H1 (cell line): ENCODE results near the gene KRT13. TPM values are rescaled to one million over a fixed set of nuclear protein-coding genes. Genes with fewer than 3 reads are reported as not detected.
A peak's percentile ranks its signal among the peaks of the same experiment; 100 is the strongest.

Source experiments
- CTCF ChIA-PET: fragments of 300-600 bp; sonication (Branson Sonifier 250); formaldehyde crosslinking; loops from one replicate; lab custom pipeline; 2021; ENCODE audit not compliant: partially characterized antibody; lab: Charles Lee
- POLR2A ChIA-PET: fragments of 300-600 bp; sonication (Branson Sonifier 250); formaldehyde crosslinking; loops from one replicate; lab custom pipeline; 2021; ENCODE audit warnings: inconsistent platforms; ENCODE audit not compliant: partially characterized antibody; lab: Charles Lee
- DNase-seq, 2 experiments: peaks; one replicate each; pipeline versions ENCODE4 v3.0.0 to v3.0.0-alpha.2; 2010 to 2022; ENCODE audit warnings: low spot score in 2 of 2, low read depth in 1 of 2, mixed read lengths in 1 of 2
- FAIRE-seq: peaks from 2 replicates; lab custom pipeline; 2011; peaks lifted over from hg19 to GRCh38; lab: Jason Lieb, UNC
- H2AFZ ChIP-seq: 2 replicates; pipeline ENCODE4 v1.8.1; 2012; ENCODE audit warnings: low read length, inconsistent platforms
- H2AK5ac ChIP-seq: 2 replicates; pipeline ENCODE4 v1.6.1; 2013; ENCODE audit warnings: low read depth, low read length
- H2BK120ac ChIP-seq: replicated peaks from 2 replicates; pipeline ENCODE3; 2013; ENCODE audit warnings: low read depth, low read length, inconsistent platforms
- H2BK12ac ChIP-seq: 2 replicates; pipeline ENCODE4 v1.6.1; 2013; ENCODE audit warnings: low read depth, low read length
- H2BK15ac ChIP-seq: 2 replicates; pipeline ENCODE4 v1.6.1; 2013; ENCODE audit warnings: low read length
- H2BK20ac ChIP-seq: 2 replicates; pipeline ENCODE4 v1.6.1; 2013; ENCODE audit warnings: low read length
- H2BK5ac ChIP-seq: 2 replicates; pipeline ENCODE4 v1.6.1; 2013; ENCODE audit warnings: low read depth, low read length
- H3K14ac ChIP-seq: 2 replicates; pipeline ENCODE4 v1.6.1; 2013; ENCODE audit warnings: inconsistent platforms; ENCODE audit not compliant: insufficient read length
- H3K18ac ChIP-seq: 2 replicates; pipeline ENCODE4 v1.6.1; 2013; ENCODE audit warnings: low read length; ENCODE audit errors: extremely low read depth
- H3K23ac ChIP-seq: 2 replicates; pipeline ENCODE4 v1.6.1; 2013; ENCODE audit warnings: inconsistent platforms; ENCODE audit not compliant: insufficient read length
- H3K23me2 ChIP-seq: 2 replicates; pipeline ENCODE4 v1.6.1; 2013; ENCODE audit warnings: low read depth, low read length
- H3K27ac ChIP-seq: 2 replicates; pipeline ENCODE4 v1.6.1; 2011; ENCODE audit warnings: low read depth, low read length, inconsistent platforms
- H3K27me3 ChIP-seq, 4 experiments: replicated peaks in 1 of 4; 1 replicate in 1 of 4; 2 replicates in 3 of 4; pipeline versions ENCODE4 v1.6.1 to v1.8.1; 2011 to 2013; ENCODE audit warnings: low read length in 3 of 4, mild to moderate bottlenecking in 3 of 4, inconsistent platforms in 2 of 4, mixed read lengths in 2 of 4, moderate library complexity in 1 of 4; ENCODE audit not compliant: control insufficient read depth in 3 of 4, insufficient read depth in 3 of 4; ENCODE audit errors: extremely low read depth in 1 of 4
- H3K36me3 ChIP-seq, 4 experiments: 2 replicates each; pipeline versions ENCODE4 v1.6.1 to v1.8.1; 2011 to 2013; ENCODE audit warnings: mild to moderate bottlenecking in 4 of 4, low read length in 3 of 4, moderate library complexity in 2 of 4, control low read depth in 1 of 4, inconsistent platforms in 1 of 4; ENCODE audit not compliant: insufficient read depth in 4 of 4, control insufficient read depth in 2 of 4
- H3K4ac ChIP-seq: replicated peaks from 2 replicates; pipeline ENCODE3; 2013; ENCODE audit warnings: low read length, low read depth, mixed read lengths, inconsistent platforms; ENCODE audit not compliant: insufficient read length
- H3K4me1 ChIP-seq, 4 experiments: replicated peaks in 1 of 4; 1 replicate in 1 of 4; 2 replicates in 3 of 4; pipeline versions ENCODE4 v1.6.1 to v1.8.1; 2011 to 2013; ENCODE audit warnings: low read length in 3 of 4, inconsistent platforms in 2 of 4, mixed read lengths in 1 of 4; ENCODE audit not compliant: insufficient read depth in 4 of 4, control insufficient read depth in 3 of 4
- H3K4me2 ChIP-seq, 2 experiments: 2 replicates each; pipeline versions ENCODE4 v1.6.1 to v1.8.1; 2011 to 2013; ENCODE audit warnings: low read depth in 2 of 2, low read length in 2 of 2, control low read depth in 1 of 2, inconsistent platforms in 1 of 2, mild to moderate bottlenecking in 1 of 2; ENCODE audit not compliant: insufficient read depth in 1 of 2
- H3K4me3 ChIP-seq, 4 experiments: fragments of 200-600, 300-600 bp in 1 of 4; sonication (generic), shearing (Covaris generic), sonication (Bioruptor Twin) in 1 of 4; 2 replicates each; pipeline versions ENCODE4 v1.5.1 to v1.8.1; 2011 to 2016; ENCODE audit warnings: low read length in 4 of 4, low read depth in 3 of 4, control low read depth in 2 of 4, inconsistent platforms in 2 of 4, mild to moderate bottlenecking in 2 of 4, mixed read lengths in 1 of 4, moderate library complexity in 1 of 4; ENCODE audit not compliant: insufficient read depth in 2 of 4; ENCODE audit errors: extremely low read depth in 1 of 4
- H3K56ac ChIP-seq: replicated peaks from 2 replicates; pipeline ENCODE3; 2013; ENCODE audit warnings: low read depth, mild to moderate bottlenecking, mixed read lengths, low read length, inconsistent platforms; ENCODE audit not compliant: insufficient read length
- H3K79me1 ChIP-seq: 2 replicates; pipeline ENCODE4 v1.6.1; 2013; ENCODE audit warnings: low read depth, low read length, control low read depth
- H3K79me2 ChIP-seq, 2 experiments: 2 replicates each; pipeline versions ENCODE4 v1.6.1 to v1.8.1; 2012 to 2013; ENCODE audit warnings: low read length in 2 of 2, mild to moderate bottlenecking in 2 of 2, inconsistent platforms in 1 of 2; ENCODE audit not compliant: insufficient read depth in 2 of 2, control insufficient read depth in 1 of 2
- H3K9ac ChIP-seq, 4 experiments: replicated peaks in 1 of 4; 1 replicate in 1 of 4; 2 replicates in 3 of 4; pipeline versions ENCODE4 v1.6.1 to v1.8.1; 2011 to 2013; ENCODE audit warnings: low read depth in 3 of 4, low read length in 3 of 4, control low read depth in 2 of 4, mild to moderate bottlenecking in 2 of 4, moderate library complexity in 2 of 4, inconsistent platforms in 1 of 4; ENCODE audit errors: extremely low read depth in 1 of 4
- H3K9me3 ChIP-seq, 2 experiments: 2 replicates each; pipeline versions ENCODE4 v1.6.1 to v1.8.1; 2012 to 2013; ENCODE audit warnings: mild to moderate bottlenecking in 2 of 2, moderate library complexity in 2 of 2, control low read depth in 1 of 2, inconsistent platforms in 1 of 2, low read depth in 1 of 2, low read length in 1 of 2, mixed read lengths in 1 of 2; ENCODE audit not compliant: insufficient read depth in 2 of 2
- H4K20me1 ChIP-seq, 2 experiments: replicated peaks in 1 of 2; 2 replicates each; pipeline versions ENCODE3 to v1.8.1; 2011 to 2013; ENCODE audit warnings: inconsistent platforms in 2 of 2, low read length in 2 of 2, mild to moderate bottlenecking in 1 of 2; ENCODE audit not compliant: insufficient read depth in 2 of 2, control insufficient read depth in 1 of 2
- H4K5ac ChIP-seq: 2 replicates; pipeline ENCODE4 v1.6.1; 2013; ENCODE audit warnings: low read length, low read depth, mixed read lengths, inconsistent platforms; ENCODE audit not compliant: insufficient read length
- H4K8ac ChIP-seq: 2 replicates; pipeline ENCODE4 v1.8.0; 2013; ENCODE audit warnings: mild to moderate bottlenecking, moderate library complexity, low read length, inconsistent platforms; ENCODE audit not compliant: insufficient read depth; ENCODE audit errors: extremely low read depth
- H4K91ac ChIP-seq: replicated peaks from 2 replicates; pipeline ENCODE3; 2013; ENCODE audit warnings: low read length, mixed read lengths, inconsistent platforms; ENCODE audit not compliant: insufficient read length
- GABPA ChIP-seq: IDR thresholded peaks from 2 replicates; pipeline ENCODE4 v1.6.1; 2011; ENCODE audit warnings: mild to moderate bottlenecking, low read length, moderate library complexity, borderline replicate concordance; ENCODE audit not compliant: insufficient read depth
- HDAC6 ChIP-seq: IDR thresholded peaks from one replicate; pipeline ENCODE4 v1.7.1; 2012; ENCODE audit warnings: low read depth, mild to moderate bottlenecking, inconsistent platforms, low read length, moderate library complexity
- POLR2A ChIP-seq, 2 experiments: IDR thresholded peaks; 1 replicate in 1 of 2; 2 replicates in 1 of 2; pipeline ENCODE4 v1.6.1; 2011; ENCODE audit warnings: low read depth in 2 of 2, low read length in 2 of 2, mild to moderate bottlenecking in 2 of 2; ENCODE audit errors: control extremely low read depth in 1 of 2
- RXRA ChIP-seq: IDR thresholded peaks from 2 replicates; pipeline ENCODE4 v1.6.1; 2011; ENCODE audit warnings: low read depth, mild to moderate bottlenecking, low read length, moderate library complexity; ENCODE audit not compliant: insufficient read depth
- SRF ChIP-seq: IDR thresholded peaks from 2 replicates; pipeline ENCODE4 v1.6.1; 2011; ENCODE audit warnings: mild to moderate bottlenecking, low read depth, low read length, moderate library complexity
- TCF12 ChIP-seq: IDR thresholded peaks from 2 replicates; pipeline ENCODE4 v1.6.1; 2011; ENCODE audit warnings: low read depth, mild to moderate bottlenecking, low read length
- WGBS, 2 experiments: shearing (Covaris generic) in 1 of 2; methylation state at CpG; one replicate each; pipeline versions ENCODE4 v1.1.6 to v1.1.7; 2013 to 2015; ENCODE audit warnings: low lambda C conversion rate in 2 of 2, mixed read lengths in 2 of 2, inconsistent platforms in 1 of 2, low coverage in 1 of 2, missing lambda C conversion rate in 1 of 2; ENCODE audit not compliant: insufficient replicate concordance in 2 of 2, insufficient coverage in 1 of 2, insufficient read length in 1 of 2; ENCODE audit errors: extremely low coverage in 1 of 2, missing lambda C conversion rate in 1 of 2; 5-methylcytosine and 5-hydroxymethylcytosine counted together
- polyA plus RNA-seq, 7 experiments: library from polyadenylated mRNA; depleted of rRNA in 3 of 7; stranded (reverse) in 5 of 7; unstranded in 2 of 7; fragments of >200 nt in 5 of 7; fragments of 200-250 nt in 2 of 7; gene quantifications; 1 replicate in 5 of 7; 2 replicates in 1 of 7; 4 replicates in 1 of 7; pipeline versions ENCODE4 v1.2.1 to v1.2.3, GENCODE V29; 2011 to 2013; ENCODE audit warnings: missing spikeins in 2 of 7, mixed read lengths in 2 of 7
- total RNA-seq: library from RNA; stranded (reverse); fragmentation: NEBNext Ultra II Directional; extraction: Animal tissue kit (Norgen Biotek cat#: 25700); gene quantifications from 2 replicates; pipeline ENCODE4 v1.2.1, GENCODE V29; 2021

Gene KRT13
- total and polyA plus RNA-seq, 2 of the 8 experiments (the other 6 are each of a cell fraction or from before 2014, with no cell fraction given) = 0.09 TPM; not detected in 1

DNA sequence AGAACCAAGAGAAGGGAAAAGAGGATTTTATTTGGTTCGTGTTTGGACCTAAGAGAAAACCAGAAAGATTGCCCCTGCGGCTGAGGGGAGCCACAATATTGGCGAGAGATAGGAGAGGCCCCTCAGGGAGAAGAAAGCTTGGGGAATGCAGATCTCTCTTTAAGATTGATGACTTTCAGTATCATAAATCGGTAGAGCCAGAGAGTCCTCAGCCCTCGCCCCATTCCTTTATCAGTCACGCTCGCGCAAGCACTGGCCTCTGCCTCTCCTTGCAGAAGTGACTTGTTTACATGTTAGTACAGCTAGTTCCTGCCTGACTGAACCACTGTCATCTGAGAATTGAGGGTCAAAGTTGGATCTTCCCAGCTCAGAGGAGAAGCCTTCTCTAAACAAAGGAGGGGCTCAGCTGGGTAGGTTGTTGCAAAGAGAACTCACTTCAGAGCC is 44.2 kb upstream of the KRT13 start:
- CTCF ChIA-PET = interaction anchor here (0.7 to 21.2 kb wide), 81 partner anchors 9 to 1122 kb away, joined by 3 to 492 read pairs (median 6); partner anchors contain the start of genes EIF1, KRT13, KRT14 and KRT15
- Histone ChIP-seq H2BK15ac (no peak overlapping the region), H3K9me3 (no peaks in the 10 kb centered on the region; a peak in 1 of 4 replicates), H3K27me3 (no peaks in the 10 kb centered on the region; a peak in 2 of 7 replicates), H3K4ac (no peak overlapping the region), H2BK120ac (no peak overlapping the region), H3K79me1 (no peaks in the 10 kb centered on the region), H4K91ac (no peak overlapping the region), H3K27ac (no peak overlapping the region), H2AFZ (0 out of 2 replicates have a peak overlapping the region, but pooled peaks have one; percentile 7), H3K36me3 (no peaks in the 10 kb centered on the region), H4K8ac (no peak overlapping the region), H3K14ac (no peak overlapping the region), H2AK5ac (no peak overlapping the region), H3K4me2 (no peak overlapping the region), H3K23me2 (no peaks in the 10 kb centered on the region; the same call in 1 of the 2 replicates), H3K9ac (no peak overlapping the region), H3K4me3 (no peak overlapping the region), H3K79me2 (no peaks in the 10 kb centered on the region), H3K18ac (no peak overlapping the region), H3K56ac (no peak overlapping the region), H2BK20ac (no peak overlapping the region), H4K5ac (no peak overlapping the region), H3K4me1 (peaks cover 4 to 19% (median 9%) of the 10 kb centered on the region in 4 experiments), H4K20me1 (no peaks in the 10 kb centered on the region), H3K23ac (no peak overlapping the region), H2BK5ac (no peak overlapping the region), H2BK12ac (no peak overlapping the region; the same call in 1 of the 2 replicates)
- FAIRE-seq = no peak
- WGBS, 2 experiments = 82% methylated on average over 8 of the region's 8 CpGs; no CpG with 5 or more reads in 1 of the 2 experiments
- DNase-seq = no peak
- POLR2A ChIA-PET = interaction anchor here (0.9 to 16.2 kb wide), 17 partner anchors 9 to 139 kb away, joined by 3 to 293 read pairs (median 5); partner anchors contain the start of genes EIF1 and KRT19
- TF ChIP-seq RXRA = no peak
- no peak for TF ChIP-seq POLR2A (IDR thresholded peaks at IDR 0.05; ENCODE audit: control extremely low read depth in 1 of 2, low read depth in 2 of 2, low read length in 2 of 2)
- no peak for TF ChIP-seq HDAC6
- TF ChIP-seq TCF12 = no peak
- no peak for TF ChIP-seq SRF
- no peak for TF ChIP-seq GABPA
